GM12878 (cell line): ENCODE data around the gene ZDHHC22. TPM values are rescaled to one million over a fixed set of nuclear protein-coding genes. Genes with fewer than 3 reads are reported as not detected.

Experiments
- ATF2 ChIP-seq: IDR thresholded peaks from 2 replicates; pipeline ENCODE4 v1.6.1; 2012; ENCODE audit warnings: low read length, inconsistent platforms
- BCL11A ChIP-seq: IDR thresholded peaks from 2 replicates; pipeline ENCODE4 v1.6.1; 2011; ENCODE audit warnings: low read depth, low read length
- CBX3 ChIP-seq: fragments of 200-600 bp; sonication (generic); IDR thresholded peaks from 2 replicates; pipeline ENCODE4 v1.6.1; 2016; ENCODE audit warnings: low read depth, borderline replicate concordance
- HDAC2 ChIP-seq: fragments of 200-600 bp; sonication (generic); IDR thresholded peaks from 2 replicates; pipeline ENCODE4 v1.6.1; 2017
- HDGF ChIP-seq: fragments of 450-650 bp; IDR thresholded peaks from 2 replicates; pipeline ENCODE4 v1.6.1; 2016; ENCODE audit warnings: antibody characterized with exemption
- HSF1 ChIP-seq: fragments of 150-350 bp; IDR thresholded peaks from 2 replicates; pipeline ENCODE4 v1.6.1; 2014; ENCODE audit warnings: mild to moderate bottlenecking, low read depth, low read length
- IRF3 ChIP-seq: fragments of 450-650 bp; IDR thresholded peaks from 2 replicates; pipeline ENCODE4 v1.6.1; 2014; ENCODE audit warnings: mild to moderate bottlenecking
- IRF5 ChIP-seq: fragments of 450-650 bp; IDR thresholded peaks from 2 replicates; pipeline ENCODE4 v1.6.1; 2017; ENCODE audit warnings: borderline replicate concordance
- KDM1A ChIP-seq: fragments of 200-600 bp; sonication (generic); IDR thresholded peaks from 2 replicates; pipeline ENCODE4 v1.6.1; 2016; ENCODE audit warnings: borderline replicate concordance
- NRF1 ChIP-seq: conservative IDR thresholded peaks from 2 replicates; pipeline ENCODE4 v1.6.1; 2011; ENCODE audit warnings: mild to moderate bottlenecking, low read depth, low read length, improper control_type of control experiment
- PKNOX1 ChIP-seq: fragments of 450-650 bp; IDR thresholded peaks from 2 replicates; pipeline ENCODE4 v1.6.1; 2016; ENCODE audit warnings: mild to moderate bottlenecking
- RB1 ChIP-seq: fragments of 450-650 bp; formaldehyde crosslinking; IDR thresholded peaks from 2 replicates; pipeline ENCODE4 v1.6.1; 2017; ENCODE audit warnings: mild to moderate bottlenecking, borderline replicate concordance
- SRF ChIP-seq, 2 experiments: IDR thresholded peaks; 2 replicates each; pipeline ENCODE4 v1.6.1; 2011; ENCODE audit warnings: low read depth in 2 of 2, low read length in 2 of 2, mild to moderate bottlenecking in 1 of 2, moderate library complexity in 1 of 2
- STAT1 ChIP-seq: fragments of 450-650 bp; conservative IDR thresholded peaks from 2 replicates; pipeline ENCODE4 v1.6.1; 2014; ENCODE audit warnings: antibody characterized with exemption, mild to moderate bottlenecking
- TCF12 ChIP-seq: IDR thresholded peaks from 2 replicates; pipeline ENCODE4 v1.6.1; 2011; ENCODE audit warnings: low read depth, mild to moderate bottlenecking, low read length
- ZNF207 ChIP-seq: fragments of 450-650 bp; IDR thresholded peaks from 2 replicates; pipeline ENCODE4 v1.6.1; 2014; ENCODE audit warnings: antibody characterized with exemption, mild to moderate bottlenecking, borderline replicate concordance
- ZNF687 ChIP-seq: fragments of 450-650 bp; IDR thresholded peaks from 2 replicates; pipeline ENCODE4 v1.6.1; 2017; ENCODE audit warnings: mild to moderate bottlenecking, moderate library complexity
- polyA plus RNA-seq, 11 experiments: library from polyadenylated mRNA; depleted of rRNA in 4 of 11; unstranded in 6 of 11; stranded (reverse) in 5 of 11; fragments of >200 nt; fragmentation: Nextera tagmentation in 4 of 11; fragmentation: Illumina TruSeq in 1 of 11; extraction: Ambion mirVana in 4 of 11; extraction: Trizol in 1 of 11; gene quantifications; 1 replicate in 1 of 11; 2 replicates in 10 of 11; pipeline versions ENCODE4 v1.2.1 to v1.2.3, GENCODE V29; 2011 to 2016; ENCODE audit warnings: inconsistent platforms in 2 of 11, missing spikeins in 2 of 11, low read depth in 1 of 11
- total RNA-seq, 4 experiments: library from RNA; depleted of rRNA in 3 of 4; stranded (reverse); fragments of >200 nt in 3 of 4; fragmentation: Illumina TruSeq in 1 of 4; extraction: Trizol in 1 of 4; gene quantifications; 2 replicates each; pipeline versions ENCODE4 v1.2.1 to v1.2.3, GENCODE V29; 2013 to 2021

The ZDHHC22 gene
- total and polyA plus RNA-seq, 10 of the 15 experiments (the other 5 are each of a cell fraction or from before 2014, with no cell fraction given) = 0.06 TPM; not detected in 9

- TF ChIP-seq HSF1 (no peak), ZNF687 (peak; percentile 97), BCL11A (0 out of 2 replicates have a peak, but pooled peaks have one; percentile 5), HDAC2 (no peak), TCF12 (peak; percentile 20), KDM1A (no peak), PKNOX1 (peak; percentile 54), STAT1 (no peak), ZNF207 (peak; percentile 66), HDGF (peak; percentile 99), RB1 (peak; percentile 63; the same call in 1 of the 2 replicates), CBX3 (no peak), ATF2 (no peak), IRF5 (no peak), IRF3 (0 out of 2 replicates have a peak, but pooled peaks have one; percentile 10), SRF (IDR thresholded peaks at IDR 0.05; ENCODE audit: low read depth in 2 of 2, low read length in 2 of 2) (0 out of 4 replicates have a peak, but pooled peaks of 1 of the 2 experiments have one; percentile 44), NRF1 (peak; percentile 90)
Observed at GRCh38 chr14:77097700-77098528, 43.7 kb downstream of the ZDHHC22 start, which contains the start of gene CIPC (continued).
